ENCODE measurements around the gene ANO2.

ANO2 gene

GRCh38 chr12:5778821-5779220 lies 166.2 kb downstream of the ANO2 start:
- no peak for DNase-seq (ENCODE audit: low read depth in 2 of 2)

GRCh38 chr12:5777451-5777850 lies 167.6 kb downstream of the ANO2 start:
- no peak for DNase-seq (ENCODE audit: low read depth in 2 of 2)

GRCh38 chr12:5776091-5776490 lies 169.0 kb downstream of the ANO2 start:
- no peak for DNase-seq (ENCODE audit: low read depth in 2 of 2)

- no peak for DNase-seq (ENCODE audit: low read depth in 2 of 2)
These were observed 171.5 kb downstream of the ANO2 start for GRCh38 chr12:5773550-5773949.

- no peak for DNase-seq (ENCODE audit: low read depth in 2 of 2)
These were observed 173.3 kb downstream of the ANO2 start for GRCh38 chr12:5771756-5772155.

- DNase-seq (ENCODE audit: low read depth in 2 of 2), result no peak
These were observed 174.3 kb downstream of the ANO2 start for GRCh38 chr12:5770727-5771126.

GRCh38 chr12:5768581-5769196 lies 176.4 kb downstream of the ANO2 start:
- DNase-seq (ENCODE audit: low read depth in 2 of 2), result no peak

GRCh38 chr12:5768171-5768570 lies 176.9 kb downstream of the ANO2 start:
- DNase-seq (ENCODE audit: low read depth in 2 of 2), result no peak

- no peak for DNase-seq (ENCODE audit: low read depth in 2 of 2)
These were observed 186.7 kb downstream of the ANO2 start for GRCh38 chr12:5758347-5758746.

GRCh38 chr12:5756338-5756842 lies 188.7 kb downstream of the ANO2 start:
- no peak for DNase-seq (ENCODE audit: low read depth in 2 of 2)

GRCh38 chr12:5748027-5748426 lies 197.0 kb downstream of the ANO2 start:
- no peak for DNase-seq (ENCODE audit: low read depth in 2 of 2)

- DNase-seq (ENCODE audit: low read depth in 2 of 2), result no peak
These were observed 198.1 kb downstream of the ANO2 start for GRCh38 chr12:5746917-5747316.

- no peak for DNase-seq (ENCODE audit: low read depth in 2 of 2)
These were observed 198.8 kb downstream of the ANO2 start for GRCh38 chr12:5746036-5746908.

GRCh38 chr12:5745251-5745888 lies 199.7 kb downstream of the ANO2 start:
- DNase-seq (ENCODE audit: low read depth in 2 of 2), result peak; percentile 28 to 39

- DNase-seq (ENCODE audit: low read depth in 2 of 2), result no peak
These were observed 202.8 kb downstream of the ANO2 start for GRCh38 chr12:5742258-5742657.

- no peak for DNase-seq (ENCODE audit: low read depth in 2 of 2)
These were observed 205.1 kb downstream of the ANO2 start for GRCh38 chr12:5739917-5740316.

GRCh38 chr12:5737778-5738177 lies 207.3 kb downstream of the ANO2 start:
- no peak for DNase-seq (ENCODE audit: low read depth in 2 of 2)

GRCh38 chr12:5736527-5736926 lies 208.5 kb downstream of the ANO2 start:
- DNase-seq (ENCODE audit: low read depth in 2 of 2), result no peak

GRCh38 chr12:5736016-5736415 lies 209.0 kb downstream of the ANO2 start:
- DNase-seq (ENCODE audit: low read depth in 2 of 2), result no peak

GRCh38 chr12:5733916-5734315 lies 211.1 kb downstream of the ANO2 start:
- DNase-seq (ENCODE audit: low read depth in 2 of 2), result no peak

- DNase-seq (ENCODE audit: low read depth in 2 of 2), result no peak
These were observed 211.8 kb downstream of the ANO2 start for GRCh38 chr12:5733136-5733755.

GRCh38 chr12:5730962-5731361 lies 214.1 kb downstream of the ANO2 start:
- no peak for DNase-seq (ENCODE audit: low read depth in 2 of 2)
